Lung (tissue), 12 donors: ENCODE results near the gene FRYL. TPM values are rescaled to one million over a fixed set of nuclear protein-coding genes. Genes with fewer than 3 reads are reported as not detected.

ENCODE experiments used
- ATAC-seq: fragments of 200-7000 bp; cut with Tn5 transposase; one replicate; pipeline ENCODE4 v1.9.1; 2020; ENCODE audit warnings: moderate number of reproducible peaks; ENCODE audit not compliant: insufficient read depth, low FRiP score
- DNase-seq, 3 donors: peaks; one replicate each; pipeline ENCODE4 v3.0.0-alpha.2; 2013 to 2017
- H3K27ac ChIP-seq, 2 donors: one replicate each; pipeline ENCODE4 v1.5.1; 2013; ENCODE audit warnings: mild to moderate bottlenecking in 2 of 2, moderate library complexity in 2 of 2, control low read depth in 1 of 2, inconsistent platforms in 1 of 2, low read depth in 1 of 2, low read length in 1 of 2
- H3K27me3 ChIP-seq, 3 donors: one replicate each; pipeline ENCODE4 v1.5.1; 2013; ENCODE audit warnings: low read length in 2 of 3; ENCODE audit not compliant: control insufficient read depth in 3 of 3, insufficient read depth in 3 of 3
- H3K36me3 ChIP-seq, 4 donors: one replicate each; pipeline ENCODE4 v1.5.1; 2013; ENCODE audit warnings: low read length in 4 of 4, mild to moderate bottlenecking in 1 of 4, moderate library complexity in 1 of 4; ENCODE audit not compliant: control insufficient read depth in 4 of 4, insufficient read depth in 4 of 4
- H3K4me1 ChIP-seq, 5 donors: one replicate each; pipeline ENCODE4 v1.5.1; 2013; ENCODE audit warnings: low read length in 5 of 5, mild to moderate bottlenecking in 2 of 5, moderate library complexity in 1 of 5; ENCODE audit not compliant: control insufficient read depth in 5 of 5, insufficient read depth in 5 of 5
- H3K4me3 ChIP-seq: one replicate; pipeline ENCODE4 v1.5.1; 2013; ENCODE audit warnings: mild to moderate bottlenecking, control low read depth, moderate library complexity
- H3K9ac ChIP-seq, 2 donors: one replicate each; pipeline ENCODE4 v1.5.1; 2013; ENCODE audit warnings: low read length in 2 of 2, control low read depth in 1 of 2; ENCODE audit not compliant: insufficient read depth in 1 of 2
- H3K9me3 ChIP-seq, 4 donors: one replicate each; pipeline ENCODE4 v1.5.1; 2013; ENCODE audit warnings: low read length in 3 of 4, mild to moderate bottlenecking in 1 of 4, moderate library complexity in 1 of 4; ENCODE audit not compliant: control insufficient read depth in 4 of 4, insufficient read depth in 3 of 4
- WGBS, 2 donors: extraction: QIAGEN DNeasy Blood & Tissue Kit; methylation state at CpG; one replicate each; pipeline ENCODE4 v1.1.7; 2013; 5-methylcytosine and 5-hydroxymethylcytosine counted together
- polyA plus RNA-seq, 2 donors: library from polyadenylated mRNA; stranded (reverse); fragments of 200-250 nt; gene quantifications; one replicate each; pipeline ENCODE4 v1.2.1, GENCODE V29; 2013
- total RNA-seq, 2 donors: library from RNA; depleted of rRNA in 1 of 2; stranded (reverse); fragments of >200 nt in 1 of 2; gene quantifications; one replicate each; pipeline ENCODE4 v1.2.1, GENCODE V29; 2014 to 2021
- TF ChIP-seq, protein P1 (sequence below): IDR thresholded peaks from 2 replicates; pipeline ENCODE4 v1.5.1; 2012; ENCODE audit warnings: mild to moderate bottlenecking; ENCODE audit errors: control extremely low read depth, extremely low read depth
- donor health status: control.
- donor health status: control.
- donor health status: Bipolar disorder and iron deficiency.
- donor health status: healthy.
- donor health status: DM: yes; HTN: yes; CAD: no.

Gene FRYL
- total and polyA plus RNA-seq, 4 donors: 12.6 to 188 (median 31.7) TPM

DNA sequence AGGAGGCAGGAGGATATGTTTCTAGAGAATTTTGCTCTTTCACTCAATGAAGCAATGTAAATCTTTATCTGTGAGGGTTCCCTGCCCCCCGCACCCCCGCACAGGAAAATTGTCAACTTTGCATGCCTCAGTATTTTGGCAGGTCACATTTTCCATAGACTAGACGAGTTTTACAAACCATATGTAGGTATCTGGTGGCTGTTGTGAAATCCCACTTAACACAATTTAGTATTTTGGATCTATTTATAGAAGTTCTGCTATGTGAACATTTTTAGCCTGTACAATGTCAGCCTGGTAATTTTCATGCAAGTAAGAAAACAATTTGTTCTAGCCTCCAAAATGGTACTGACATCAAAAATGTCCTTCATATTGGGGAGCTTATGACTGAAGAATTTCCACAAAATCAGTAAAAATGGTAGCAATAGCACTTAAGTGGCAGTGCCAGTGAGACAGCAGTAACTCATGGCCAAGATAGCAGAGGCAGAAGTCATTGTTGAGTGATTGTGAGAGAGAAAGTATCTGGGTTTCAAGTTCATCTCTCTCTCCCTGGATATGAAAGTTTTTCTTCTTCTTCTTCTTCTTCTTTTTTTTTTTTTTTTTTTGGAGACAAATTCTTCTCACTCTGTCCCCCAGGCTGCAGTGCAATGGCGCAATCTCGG, 12.4 kb upstream of the FRYL start:
- no peaks in the 10 kb centered on the region for H3K9me3 ChIP-seq
- no peak overlapping the region for H3K4me3 ChIP-seq
- H3K27me3 ChIP-seq: no peaks in the 10 kb centered on the region
- TF ChIP-seq, protein P1, sequence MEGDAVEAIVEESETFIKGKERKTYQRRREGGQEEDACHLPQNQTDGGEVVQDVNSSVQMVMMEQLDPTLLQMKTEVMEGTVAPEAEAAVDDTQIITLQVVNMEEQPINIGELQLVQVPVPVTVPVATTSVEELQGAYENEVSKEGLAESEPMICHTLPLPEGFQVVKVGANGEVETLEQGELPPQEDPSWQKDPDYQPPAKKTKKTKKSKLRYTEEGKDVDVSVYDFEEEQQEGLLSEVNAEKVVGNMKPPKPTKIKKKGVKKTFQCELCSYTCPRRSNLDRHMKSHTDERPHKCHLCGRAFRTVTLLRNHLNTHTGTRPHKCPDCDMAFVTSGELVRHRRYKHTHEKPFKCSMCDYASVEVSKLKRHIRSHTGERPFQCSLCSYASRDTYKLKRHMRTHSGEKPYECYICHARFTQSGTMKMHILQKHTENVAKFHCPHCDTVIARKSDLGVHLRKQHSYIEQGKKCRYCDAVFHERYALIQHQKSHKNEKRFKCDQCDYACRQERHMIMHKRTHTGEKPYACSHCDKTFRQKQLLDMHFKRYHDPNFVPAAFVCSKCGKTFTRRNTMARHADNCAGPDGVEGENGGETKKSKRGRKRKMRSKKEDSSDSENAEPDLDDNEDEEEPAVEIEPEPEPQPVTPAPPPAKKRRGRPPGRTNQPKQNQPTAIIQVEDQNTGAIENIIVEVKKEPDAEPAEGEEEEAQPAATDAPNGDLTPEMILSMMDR: no peak
- WGBS, 2 donors: 69 to 70% methylated on average over 5 of the region's 5 CpGs
- DNase-seq (no peak), ATAC-seq (no peak)
- no peak overlapping the region for H3K27ac ChIP-seq
- H3K36me3 ChIP-seq: no peaks in the 10 kb centered on the region
- H3K4me1 ChIP-seq: peaks cover 0 to 5% (median 2%) of the 10 kb centered on the region in 5 donors
- no peak overlapping the region for H3K9ac ChIP-seq

DNA sequence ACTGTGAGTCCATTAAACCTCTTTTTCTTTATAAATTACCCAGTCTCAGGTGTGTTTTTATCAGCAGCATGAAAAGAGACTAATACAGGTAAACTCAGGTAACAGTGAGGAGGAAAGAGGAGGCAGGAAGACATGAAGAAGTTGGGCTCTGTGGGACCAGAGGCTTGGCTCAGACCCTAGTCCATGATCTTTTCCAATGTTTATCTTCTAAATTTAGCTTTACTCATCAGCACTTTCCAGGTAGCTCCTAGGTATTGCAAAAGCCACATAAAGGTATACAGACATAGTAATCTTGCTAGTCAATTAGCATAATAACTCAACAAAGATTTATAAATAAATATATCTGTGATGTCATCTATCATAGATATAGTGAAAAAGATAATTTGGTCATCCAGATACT, 11.2 kb upstream of the FRYL start:
- TF ChIP-seq, protein P1: no peak
- DNase-seq (no peak), ATAC-seq (no peak)
- peaks cover 0 to 12% (median 2%) of the 10 kb centered on the region in 5 donors for H3K4me1 ChIP-seq
- H3K36me3 ChIP-seq: no peaks in the 10 kb centered on the region
- H3K4me3 ChIP-seq: no peak overlapping the region
- H3K9ac ChIP-seq: no peak overlapping the region
- no peaks in the 10 kb centered on the region for H3K27me3 ChIP-seq
- no peak overlapping the region for H3K27ac ChIP-seq
- H3K9me3 ChIP-seq: no peaks in the 10 kb centered on the region

DNA sequence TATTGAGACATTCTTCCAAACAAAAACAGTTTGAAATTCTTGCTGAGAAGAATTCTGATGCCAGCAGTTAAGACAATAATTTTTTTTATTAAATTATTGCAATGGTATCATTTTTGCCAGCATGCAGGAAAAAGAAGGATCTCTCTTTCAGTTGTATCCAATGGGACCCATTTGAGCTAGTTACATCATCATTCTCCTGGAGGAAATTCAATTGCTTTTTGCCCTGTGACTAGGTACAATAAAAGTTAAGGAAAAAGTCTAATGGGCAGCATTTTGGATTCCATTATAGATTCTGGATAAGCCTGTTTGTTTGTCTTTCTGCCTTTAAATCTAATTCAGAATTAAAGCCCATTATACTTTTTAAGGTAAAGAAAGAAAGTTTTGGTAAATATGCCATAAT, 10.5 kb upstream of the FRYL start:
- ATAC-seq (no peak), DNase-seq (no peak)
- Histone ChIP-seq H3K27me3 (no peaks in the 10 kb centered on the region), H3K36me3 (no peaks in the 10 kb centered on the region), H3K27ac (no peak overlapping the region), H3K4me3 (no peak overlapping the region), H3K9me3 (no peaks in the 10 kb centered on the region), H3K4me1 (peaks cover 0 to 12% (median 2%) of the 10 kb centered on the region in 5 donors), H3K9ac (no peak overlapping the region)
- TF ChIP-seq, protein P1: no peak

DNA sequence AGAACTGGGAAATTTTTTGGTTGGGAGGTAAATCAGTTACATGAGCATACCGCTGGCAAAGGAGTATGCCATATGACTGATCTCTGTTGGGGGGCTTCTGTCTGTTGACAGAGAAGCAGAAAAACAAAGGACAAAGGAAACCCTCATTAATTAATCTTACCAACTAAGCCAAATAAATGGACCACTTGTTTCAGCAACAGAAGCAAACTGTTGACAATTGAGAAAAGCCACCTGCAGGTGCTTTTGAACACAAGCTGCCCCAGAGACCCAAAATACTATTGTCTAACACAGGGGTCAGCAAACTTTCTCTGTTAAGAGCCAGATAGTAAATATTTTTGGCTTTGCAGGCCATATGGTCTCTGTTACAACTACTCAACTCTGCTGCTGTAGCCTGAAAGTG, 7.0 kb upstream of the FRYL start:
- H3K27ac ChIP-seq: no peak overlapping the region
- no peak for ATAC-seq
- H3K27me3 ChIP-seq: no peaks in the 10 kb centered on the region
- H3K36me3 ChIP-seq: no peaks in the 10 kb centered on the region
- H3K4me3 ChIP-seq: no peak overlapping the region
- peak; percentile 24 to 71 (median 58) for DNase-seq
- peaks cover 0 to 8% (median 2%) of the 10 kb centered on the region in 5 donors for H3K4me1 ChIP-seq
- WGBS, 2 donors: 70 to 81% methylated on average over 1 of the region's 1 CpG
- no peak overlapping the region for H3K9ac ChIP-seq
- TF ChIP-seq, protein P1: no peak
- H3K9me3 ChIP-seq: no peaks in the 10 kb centered on the region
